ENCODE data around the gene HS6ST3.

Gene HS6ST3

DNA sequence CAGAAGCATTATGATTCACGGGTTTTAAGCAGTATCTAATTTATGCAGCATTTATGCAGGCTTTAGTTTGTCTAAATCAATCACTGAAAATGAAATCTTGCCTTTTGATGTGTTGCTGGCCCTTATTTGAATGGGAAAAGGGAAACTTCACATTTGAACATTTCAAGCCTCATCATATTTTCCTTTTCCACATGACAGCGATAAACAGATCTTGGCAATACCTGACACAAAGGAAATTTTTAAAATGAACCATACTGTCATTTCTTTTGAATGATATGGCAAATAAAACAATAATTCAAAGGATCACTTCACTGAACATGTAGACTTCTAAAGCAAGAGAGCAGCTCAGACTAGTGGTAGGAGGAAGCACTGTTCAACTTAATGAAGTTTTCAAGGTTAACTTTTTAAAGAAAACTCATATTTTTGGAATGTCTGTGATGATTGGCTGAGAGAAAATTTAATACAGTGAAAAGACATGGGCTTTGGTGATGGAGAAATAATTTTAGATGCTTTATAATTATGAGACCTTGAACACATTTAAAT, 706.3 kb downstream of the HS6ST3 start:
- no peaks in the 10 kb centered on the region for H3K9me3 ChIP-seq (ENCODE audit: control insufficient read depth in 2 of 2, low read length in 2 of 2)
- H3K4me1 ChIP-seq (ENCODE audit: control insufficient read depth, insufficient read depth, low read length): no peaks in the 10 kb centered on the region
- H3K36me3 ChIP-seq (ENCODE audit: control insufficient read depth in 2 of 2, insufficient read depth in 2 of 2, low read length in 2 of 2): no peaks in the 10 kb centered on the region
- no peak overlapping the region for H3K9ac ChIP-seq (ENCODE audit: low read length in 2 of 2)
- H3K4me3 ChIP-seq (ENCODE audit: low read length in 2 of 2): no peak overlapping the region
- no peaks in the 10 kb centered on the region for H3K27me3 ChIP-seq (ENCODE audit: control insufficient read depth in 1 of 2, insufficient read depth in 2 of 2, low read length in 2 of 2)
- H3K27ac ChIP-seq (ENCODE audit: low read length): no peak overlapping the region

GRCh38 chr13:96797136-96797535, 707.2 kb downstream of the HS6ST3 start:
- Histone ChIP-seq H3K9me3 (ENCODE audit: control insufficient read depth in 2 of 2, low read length in 2 of 2) (no peaks in the 10 kb centered on the region), H3K4me1 (ENCODE audit: control insufficient read depth, insufficient read depth, low read length) (no peaks in the 10 kb centered on the region), H3K4me3 (ENCODE audit: low read length in 2 of 2) (no peak overlapping the region)

GRCh38 chr13:96803456-96804100, 713.7 kb downstream of the HS6ST3 start:
- Histone ChIP-seq H3K9ac (ENCODE audit: low read length in 2 of 2) (no peak overlapping the region), H3K27me3 (ENCODE audit: control insufficient read depth in 1 of 2, insufficient read depth in 2 of 2, low read length in 2 of 2) (no peaks in the 10 kb centered on the region), H3K4me3 (ENCODE audit: low read length in 2 of 2) (no peak overlapping the region), H3K27ac (ENCODE audit: low read length) (no peak overlapping the region), H3K36me3 (ENCODE audit: control insufficient read depth in 2 of 2, insufficient read depth in 2 of 2, low read length in 2 of 2) (no peaks in the 10 kb centered on the region), H3K9me3 (ENCODE audit: control insufficient read depth in 2 of 2, low read length in 2 of 2) (no peaks in the 10 kb centered on the region), H3K4me1 (ENCODE audit: control insufficient read depth, insufficient read depth, low read length) (no peaks in the 10 kb centered on the region)

More at GRCh38 chr13:96797136-96797535, 707.2 kb downstream of the HS6ST3 start:
- Histone ChIP-seq H3K36me3 (ENCODE audit: control insufficient read depth in 2 of 2, insufficient read depth in 2 of 2, low read length in 2 of 2) (no peaks in the 10 kb centered on the region), H3K27ac (ENCODE audit: low read length) (no peak overlapping the region), H3K27me3 (ENCODE audit: control insufficient read depth in 1 of 2, insufficient read depth in 2 of 2, low read length in 2 of 2) (no peaks in the 10 kb centered on the region), H3K9ac (ENCODE audit: low read length in 2 of 2) (no peak overlapping the region)

- Histone ChIP-seq H3K27me3 (ENCODE audit: control insufficient read depth in 1 of 2, insufficient read depth in 2 of 2, low read length in 2 of 2) (no peaks in the 10 kb centered on the region), H3K9ac (ENCODE audit: low read length in 2 of 2) (no peak overlapping the region), H3K36me3 (ENCODE audit: control insufficient read depth in 2 of 2, insufficient read depth in 2 of 2, low read length in 2 of 2) (no peaks in the 10 kb centered on the region), H3K9me3 (ENCODE audit: control insufficient read depth in 2 of 2, low read length in 2 of 2) (no peaks in the 10 kb centered on the region), H3K27ac (ENCODE audit: low read length) (no peak overlapping the region), H3K4me1 (ENCODE audit: control insufficient read depth, insufficient read depth, low read length) (no peaks in the 10 kb centered on the region), H3K4me3 (ENCODE audit: low read length in 2 of 2) (no peak overlapping the region)
These were observed 714.3 kb downstream of the HS6ST3 start for GRCh38 chr13:96804174-96804573.

DNA sequence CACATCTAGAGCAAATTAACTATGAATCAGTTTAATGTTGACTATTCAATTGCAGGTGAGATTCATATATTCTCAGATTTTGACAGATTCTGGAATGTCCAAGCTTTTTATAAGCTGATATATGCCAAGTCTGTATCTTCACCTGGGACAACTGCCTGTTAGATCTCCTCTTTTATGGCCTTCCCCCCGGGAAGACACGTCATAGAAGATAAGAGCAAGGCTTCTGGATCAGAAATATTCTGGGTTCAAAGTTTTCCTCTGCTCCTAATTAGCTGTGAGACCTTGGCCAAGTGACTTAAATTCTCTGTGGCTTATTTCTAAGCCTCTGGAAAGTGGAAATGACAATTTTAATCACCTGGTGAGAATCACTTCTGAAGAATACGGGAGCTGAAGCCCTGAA, 716.8 kb downstream of the HS6ST3 start:
- H3K4me3 ChIP-seq (ENCODE audit: low read length in 2 of 2): no peak overlapping the region
- no peaks in the 10 kb centered on the region for H3K36me3 ChIP-seq (ENCODE audit: control insufficient read depth in 2 of 2, insufficient read depth in 2 of 2, low read length in 2 of 2)
- no peaks in the 10 kb centered on the region for H3K27me3 ChIP-seq (ENCODE audit: control insufficient read depth in 1 of 2, insufficient read depth in 2 of 2, low read length in 2 of 2)
- no peak overlapping the region for H3K9ac ChIP-seq (ENCODE audit: low read length in 2 of 2)
- H3K4me1 ChIP-seq (ENCODE audit: control insufficient read depth, insufficient read depth, low read length): no peaks in the 10 kb centered on the region
- no peak overlapping the region for H3K27ac ChIP-seq (ENCODE audit: low read length)
- H3K9me3 ChIP-seq (ENCODE audit: control insufficient read depth in 2 of 2, low read length in 2 of 2): no peaks in the 10 kb centered on the region

DNA sequence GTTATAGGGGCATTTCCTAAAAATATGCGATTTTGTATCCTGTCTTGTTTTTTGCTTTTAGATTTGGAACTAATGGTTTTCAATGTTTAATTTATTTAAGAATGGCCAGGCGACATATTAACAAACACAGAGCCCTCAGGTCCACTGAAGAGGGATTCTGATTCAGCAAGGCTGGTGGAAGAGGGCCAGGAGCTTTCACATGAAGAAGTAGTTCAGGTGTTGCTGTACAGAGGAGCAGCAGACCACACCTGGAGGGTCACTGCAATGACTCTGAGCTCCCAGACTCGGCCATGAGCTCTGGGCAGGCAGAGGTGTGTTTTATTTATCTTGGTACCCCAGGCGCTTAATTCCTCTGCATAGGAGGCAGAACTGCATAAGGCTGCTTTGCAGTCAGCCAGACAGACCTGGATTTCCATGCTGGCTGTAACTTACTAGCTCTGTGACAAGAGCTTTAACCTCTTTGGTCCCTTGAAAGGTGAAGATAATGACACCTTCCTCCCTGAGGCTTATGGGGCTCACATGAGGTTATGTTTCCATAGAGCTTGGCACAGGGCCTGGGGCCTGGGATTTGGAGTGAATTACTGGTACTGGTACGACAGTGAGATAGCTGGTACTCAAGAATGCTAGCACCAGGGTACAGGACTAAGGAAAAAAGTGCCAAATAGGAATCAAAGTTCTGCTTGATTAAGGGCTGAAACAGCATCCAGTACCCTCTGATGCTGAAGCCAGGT, 719.6 kb downstream of the HS6ST3 start:
- no peak overlapping the region for H3K4me3 ChIP-seq (ENCODE audit: low read length in 2 of 2)
- H3K9ac ChIP-seq (ENCODE audit: low read length in 2 of 2): no peak overlapping the region
- no peak overlapping the region for H3K27ac ChIP-seq (ENCODE audit: low read length)
- H3K27me3 ChIP-seq (ENCODE audit: control insufficient read depth in 1 of 2, insufficient read depth in 2 of 2, low read length in 2 of 2): no peaks in the 10 kb centered on the region
- H3K4me1 ChIP-seq (ENCODE audit: control insufficient read depth, insufficient read depth, low read length): no peaks in the 10 kb centered on the region
- no peaks in the 10 kb centered on the region for H3K9me3 ChIP-seq (ENCODE audit: control insufficient read depth in 2 of 2, low read length in 2 of 2)
- H3K36me3 ChIP-seq (ENCODE audit: control insufficient read depth in 2 of 2, insufficient read depth in 2 of 2, low read length in 2 of 2): no peaks in the 10 kb centered on the region

GRCh38 chr13:96810104-96810503, 720.2 kb downstream of the HS6ST3 start:
- no peaks in the 10 kb centered on the region for H3K4me1 ChIP-seq (ENCODE audit: control insufficient read depth, insufficient read depth, low read length)
- H3K9ac ChIP-seq (ENCODE audit: low read length in 2 of 2): no peak overlapping the region
- no peaks in the 10 kb centered on the region for H3K36me3 ChIP-seq (ENCODE audit: control insufficient read depth in 2 of 2, insufficient read depth in 2 of 2, low read length in 2 of 2)

DNA sequence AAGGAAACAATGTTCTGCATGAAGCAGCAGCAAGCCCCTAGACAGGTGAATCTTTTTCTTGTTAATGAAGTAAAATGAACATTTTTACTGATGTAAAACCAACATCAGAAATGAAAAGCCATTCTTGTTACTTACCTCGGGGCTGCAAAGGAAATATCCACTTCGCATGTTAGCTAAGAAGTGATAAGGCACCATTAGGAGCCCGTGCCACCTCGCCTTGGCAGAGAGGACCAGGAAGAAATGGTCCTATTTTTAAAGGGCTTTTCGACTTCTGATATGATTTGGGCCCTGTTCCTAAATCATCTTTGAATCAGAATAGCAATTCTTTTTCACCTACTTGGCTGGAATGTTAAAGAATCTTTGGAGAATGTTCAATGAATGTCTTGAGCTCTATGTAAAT, 721.1 kb downstream of the HS6ST3 start:
- Histone ChIP-seq H3K4me1 (ENCODE audit: control insufficient read depth, insufficient read depth, low read length) (no peaks in the 10 kb centered on the region), H3K27me3 (ENCODE audit: control insufficient read depth in 1 of 2, insufficient read depth in 2 of 2, low read length in 2 of 2) (no peaks in the 10 kb centered on the region), H3K36me3 (ENCODE audit: control insufficient read depth in 2 of 2, insufficient read depth in 2 of 2, low read length in 2 of 2) (no peaks in the 10 kb centered on the region), H3K27ac (ENCODE audit: low read length) (no peak overlapping the region), H3K9me3 (ENCODE audit: control insufficient read depth in 2 of 2, low read length in 2 of 2) (no peaks in the 10 kb centered on the region), H3K4me3 (ENCODE audit: low read length in 2 of 2) (no peak overlapping the region), H3K9ac (ENCODE audit: low read length in 2 of 2) (no peak overlapping the region)

More at GRCh38 chr13:96810104-96810503, 720.2 kb downstream of the HS6ST3 start:
- Histone ChIP-seq H3K27ac (ENCODE audit: low read length) (no peak overlapping the region), H3K9me3 (ENCODE audit: control insufficient read depth in 2 of 2, low read length in 2 of 2) (no peaks in the 10 kb centered on the region), H3K4me3 (ENCODE audit: low read length in 2 of 2) (no peak overlapping the region), H3K27me3 (ENCODE audit: control insufficient read depth in 1 of 2, insufficient read depth in 2 of 2, low read length in 2 of 2) (no peaks in the 10 kb centered on the region)

DNA sequence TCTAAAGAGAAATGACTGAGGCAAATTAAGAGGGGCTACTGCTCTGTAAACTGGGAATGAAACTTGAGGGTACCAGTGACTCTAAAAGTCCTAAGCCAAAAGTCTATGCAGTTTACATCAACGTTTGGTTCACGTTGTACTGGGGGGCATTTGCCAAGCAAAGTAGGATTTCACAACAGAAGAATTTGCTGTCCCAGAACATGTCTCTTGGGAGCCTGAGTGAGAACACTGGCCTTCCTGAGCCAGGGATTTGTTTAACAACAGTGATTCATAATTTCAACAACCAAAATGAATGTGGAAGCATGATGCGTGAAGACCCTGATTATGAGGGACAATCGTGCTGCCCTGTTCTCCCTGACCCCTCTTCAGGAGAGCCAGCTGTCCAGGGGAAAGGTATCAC, 726.4 kb downstream of the HS6ST3 start:
- Histone ChIP-seq H3K27me3 (ENCODE audit: control insufficient read depth in 1 of 2, insufficient read depth in 2 of 2, low read length in 2 of 2) (no peaks in the 10 kb centered on the region), H3K9me3 (ENCODE audit: control insufficient read depth in 2 of 2, low read length in 2 of 2) (no peaks in the 10 kb centered on the region), H3K27ac (ENCODE audit: low read length) (no peak overlapping the region), H3K4me1 (ENCODE audit: control insufficient read depth, insufficient read depth, low read length) (no peaks in the 10 kb centered on the region), H3K36me3 (ENCODE audit: control insufficient read depth in 2 of 2, insufficient read depth in 2 of 2, low read length in 2 of 2) (no peaks in the 10 kb centered on the region), H3K4me3 (ENCODE audit: low read length in 2 of 2) (no peak overlapping the region), H3K9ac (ENCODE audit: low read length in 2 of 2) (no peak overlapping the region)

GRCh38 chr13:96816874-96817273, 727.0 kb downstream of the HS6ST3 start:
- no peak overlapping the region for H3K9ac ChIP-seq (ENCODE audit: low read length in 2 of 2)
- no peaks in the 10 kb centered on the region for H3K4me1 ChIP-seq (ENCODE audit: control insufficient read depth, insufficient read depth, low read length)
- no peak overlapping the region for H3K4me3 ChIP-seq (ENCODE audit: low read length in 2 of 2)
- no peaks in the 10 kb centered on the region for H3K27me3 ChIP-seq (ENCODE audit: control insufficient read depth in 1 of 2, insufficient read depth in 2 of 2, low read length in 2 of 2)
- no peaks in the 10 kb centered on the region for H3K36me3 ChIP-seq (ENCODE audit: control insufficient read depth in 2 of 2, insufficient read depth in 2 of 2, low read length in 2 of 2)
- no peaks in the 10 kb centered on the region for H3K9me3 ChIP-seq (ENCODE audit: control insufficient read depth in 2 of 2, low read length in 2 of 2)
- H3K27ac ChIP-seq (ENCODE audit: low read length): no peak overlapping the region

All from stomach smooth muscle (tissue), 2 donors.